Glutamatergic neuron (in vitro differentiated cells): Measurements from ENCODE around the gene KIF1A. TPM values are rescaled to one million over a fixed set of nuclear protein-coding genes. Genes with fewer than 3 reads are reported as not detected.
A peak's percentile ranks its signal among the peaks of the same experiment; 100 is the strongest.

Experiments
- DNase-seq: peaks from one replicate; pipeline ENCODE4 v3.0.0; 2022
- H3K27ac Mint-ChIP-seq: one replicate; pipeline ENCODE4 v1.8.0; 2020; ENCODE audit warnings: mild to moderate bottlenecking, mixed read lengths, inconsistent platforms; ENCODE audit not compliant: unreplicated experiment
- H3K27me3 Mint-ChIP-seq: one replicate; pipeline ENCODE4 v1.8.0; 2020; ENCODE audit warnings: mild to moderate bottlenecking, moderate library complexity, mixed read lengths, inconsistent platforms; ENCODE audit not compliant: unreplicated experiment
- H3K36me3 Mint-ChIP-seq: one replicate; pipeline ENCODE4 v1.8.0; 2020; ENCODE audit warnings: mild to moderate bottlenecking, mixed read lengths, inconsistent platforms; ENCODE audit not compliant: unreplicated experiment
- H3K4me1 Mint-ChIP-seq: one replicate; pipeline ENCODE4 v1.8.0; 2020; ENCODE audit warnings: mild to moderate bottlenecking, low read depth, mixed read lengths, inconsistent platforms; ENCODE audit not compliant: unreplicated experiment
- H3K4me3 Mint-ChIP-seq: one replicate; pipeline ENCODE4 v1.8.0; 2020; ENCODE audit warnings: mild to moderate bottlenecking, mixed read lengths, inconsistent platforms; ENCODE audit not compliant: unreplicated experiment
- H3K9me3 Mint-ChIP-seq: one replicate; pipeline ENCODE4 v1.8.0; 2020; ENCODE audit warnings: mild to moderate bottlenecking, moderate library complexity, mixed read lengths, inconsistent platforms; ENCODE audit not compliant: unreplicated experiment
- total RNA-seq: library from RNA; stranded (reverse); fragmentation: NEBNext Ultra II Directional; extraction: Animal tissue kit (Norgen Biotek cat#: 25700); gene quantifications from one replicate; pipeline ENCODE4 v1.2.1, GENCODE V29; 2021; ENCODE audit not compliant: unreplicated experiment
- TF ChIP-seq, protein P1 (sequence below): fragments of 200-600 bp; sonication (generic); IDR thresholded peaks from one replicate; pipeline ENCODE4 v1.5.0; 2021; ENCODE audit not compliant: partially characterized antibody, unreplicated experiment

KIF1A gene
- total RNA-seq, 1 donor from 2014 or later = 439 TPM

DNA sequence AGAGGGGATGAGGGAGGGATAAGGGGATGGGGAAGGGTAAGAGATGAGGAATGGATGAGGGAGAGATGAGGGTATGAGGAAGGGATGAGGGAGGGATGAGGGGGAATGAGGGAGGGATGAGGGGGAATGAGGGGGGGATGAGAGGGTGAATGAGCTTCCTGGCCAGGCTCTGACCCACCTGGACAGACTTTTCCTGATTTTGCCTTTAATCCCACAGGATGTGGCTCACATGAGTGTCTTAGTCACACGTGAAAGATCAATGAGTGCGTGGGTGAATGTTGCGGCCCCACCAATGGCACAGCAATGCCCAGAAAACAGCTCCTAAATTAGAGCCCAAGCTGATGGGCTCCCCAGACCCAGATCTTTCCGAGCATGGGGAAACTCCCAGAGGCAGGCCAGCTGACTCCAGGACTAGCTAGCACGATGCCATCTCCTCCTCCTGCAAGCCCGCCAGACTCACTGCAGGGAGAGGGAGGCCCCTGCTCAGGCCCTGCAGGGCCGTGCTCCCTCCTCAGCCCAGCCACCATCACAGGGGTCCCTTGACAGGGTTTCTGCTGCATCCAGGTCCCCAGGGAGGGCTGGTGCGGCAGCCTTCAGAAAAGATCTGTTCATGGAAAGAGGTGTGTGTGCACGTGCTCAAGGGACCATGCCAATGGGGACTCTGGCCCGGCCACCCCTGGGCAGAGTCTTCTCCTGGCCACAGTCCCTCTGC is 87.0 kb downstream of the KIF1A start:
- H3K4me3 Mint-ChIP-seq = no peak overlapping the region
- TF ChIP-seq, protein P1, sequence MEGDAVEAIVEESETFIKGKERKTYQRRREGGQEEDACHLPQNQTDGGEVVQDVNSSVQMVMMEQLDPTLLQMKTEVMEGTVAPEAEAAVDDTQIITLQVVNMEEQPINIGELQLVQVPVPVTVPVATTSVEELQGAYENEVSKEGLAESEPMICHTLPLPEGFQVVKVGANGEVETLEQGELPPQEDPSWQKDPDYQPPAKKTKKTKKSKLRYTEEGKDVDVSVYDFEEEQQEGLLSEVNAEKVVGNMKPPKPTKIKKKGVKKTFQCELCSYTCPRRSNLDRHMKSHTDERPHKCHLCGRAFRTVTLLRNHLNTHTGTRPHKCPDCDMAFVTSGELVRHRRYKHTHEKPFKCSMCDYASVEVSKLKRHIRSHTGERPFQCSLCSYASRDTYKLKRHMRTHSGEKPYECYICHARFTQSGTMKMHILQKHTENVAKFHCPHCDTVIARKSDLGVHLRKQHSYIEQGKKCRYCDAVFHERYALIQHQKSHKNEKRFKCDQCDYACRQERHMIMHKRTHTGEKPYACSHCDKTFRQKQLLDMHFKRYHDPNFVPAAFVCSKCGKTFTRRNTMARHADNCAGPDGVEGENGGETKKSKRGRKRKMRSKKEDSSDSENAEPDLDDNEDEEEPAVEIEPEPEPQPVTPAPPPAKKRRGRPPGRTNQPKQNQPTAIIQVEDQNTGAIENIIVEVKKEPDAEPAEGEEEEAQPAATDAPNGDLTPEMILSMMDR = no peak
- H3K36me3 Mint-ChIP-seq = peaks cover 3% of the 10 kb centered on the region
- H3K27ac Mint-ChIP-seq = no peak overlapping the region
- H3K4me1 Mint-ChIP-seq = peaks cover 9% of the 10 kb centered on the region
- peaks cover 13% of the 10 kb centered on the region for H3K9me3 Mint-ChIP-seq
- no peak for DNase-seq
- peaks cover 16% of the 10 kb centered on the region for H3K27me3 Mint-ChIP-seq

DNA sequence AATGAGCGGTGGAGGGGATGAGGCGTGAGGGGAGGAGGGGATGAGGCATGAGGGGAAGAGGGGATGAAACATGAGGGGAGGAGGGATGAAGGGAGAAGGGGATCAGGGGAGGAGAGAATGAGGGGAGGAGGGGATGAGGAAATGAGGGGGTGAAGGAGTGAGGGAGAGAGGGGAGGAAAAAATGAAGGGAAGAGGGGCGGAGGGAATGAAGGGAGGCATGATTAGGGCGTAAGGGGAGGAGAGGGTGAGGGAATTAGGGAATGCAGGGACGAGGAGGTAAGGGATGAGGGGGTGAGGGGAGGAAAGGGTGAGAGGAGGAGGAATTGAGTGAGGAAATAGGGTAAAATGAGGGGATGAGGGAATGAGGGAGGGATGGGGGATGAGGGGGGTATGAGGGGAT is 87.8 kb downstream of the KIF1A start:
- no peak overlapping the region for H3K27ac Mint-ChIP-seq
- no peak for DNase-seq
- no peak overlapping the region for H3K4me3 Mint-ChIP-seq
- peaks cover 23% of the 10 kb centered on the region for H3K27me3 Mint-ChIP-seq
- H3K4me1 Mint-ChIP-seq = peaks cover 11% of the 10 kb centered on the region
- peaks cover 14% of the 10 kb centered on the region for H3K9me3 Mint-ChIP-seq
- peaks cover 4% of the 10 kb centered on the region for H3K36me3 Mint-ChIP-seq
- TF ChIP-seq, protein P1 = no peak

DNA sequence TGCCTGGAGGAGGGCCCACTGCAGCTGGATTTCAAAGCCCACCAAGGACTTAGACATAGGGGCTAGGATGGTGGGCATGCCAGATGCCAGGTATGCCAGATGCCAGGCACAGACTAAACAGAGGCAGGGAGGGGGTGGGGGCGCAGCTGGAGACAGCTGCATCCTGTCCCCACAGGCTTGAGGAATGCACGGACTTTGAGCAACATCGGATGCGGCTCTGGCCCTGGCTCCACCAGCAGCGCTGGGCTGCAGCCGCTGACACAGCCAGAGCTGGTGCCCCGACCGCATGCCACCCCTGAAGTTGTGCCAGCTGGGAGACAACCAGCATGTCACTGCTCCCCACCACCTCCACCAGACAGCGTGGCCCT is 88.9 kb downstream of the KIF1A start:
- H3K27me3 Mint-ChIP-seq = peaks cover 28% of the 10 kb centered on the region
- peak overlapping the region; percentile 89 for H3K27ac Mint-ChIP-seq
- peaks cover 4% of the 10 kb centered on the region for H3K36me3 Mint-ChIP-seq
- no peak overlapping the region for H3K4me3 Mint-ChIP-seq
- H3K9me3 Mint-ChIP-seq = peaks cover 18% of the 10 kb centered on the region
- no peak for DNase-seq
- H3K4me1 Mint-ChIP-seq = peaks cover 11% of the 10 kb centered on the region
- TF ChIP-seq, protein P1 = no peak

DNA sequence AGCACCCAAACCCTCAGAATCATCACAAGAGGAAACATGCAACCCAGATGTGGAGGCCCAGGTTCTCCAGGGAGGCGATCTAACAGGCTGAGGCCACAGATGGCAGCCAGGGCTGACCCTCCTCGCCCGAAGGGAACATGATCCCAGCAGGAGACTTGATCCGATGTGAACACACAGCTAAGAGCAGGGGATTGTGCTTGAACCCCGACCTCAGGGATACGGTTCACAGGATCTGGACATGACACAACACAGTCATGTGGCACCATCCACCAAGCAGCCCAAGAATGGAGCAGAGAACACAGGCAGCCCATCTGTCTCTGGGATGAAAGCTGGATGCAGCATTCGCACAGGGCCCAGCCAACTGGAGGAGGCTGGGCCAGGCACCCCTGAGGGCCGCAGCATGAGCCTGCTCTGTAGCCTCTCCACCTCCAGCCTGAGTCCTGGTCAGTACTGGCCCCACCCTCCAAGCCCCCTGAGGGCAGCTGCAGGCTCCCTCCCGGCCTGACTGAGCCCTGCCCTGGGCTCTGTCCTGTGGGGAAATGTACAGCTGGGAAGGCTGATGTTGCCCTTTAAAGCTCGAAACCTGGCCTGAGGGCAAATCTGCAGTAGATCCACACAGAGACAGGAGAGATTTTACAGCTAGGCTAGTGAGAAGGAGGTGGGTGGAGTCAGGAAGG is 89.4 kb downstream of the KIF1A start:
- TF ChIP-seq, protein P1 = no peak
- peaks cover 30% of the 10 kb centered on the region for H3K27me3 Mint-ChIP-seq
- peaks cover 18% of the 10 kb centered on the region for H3K9me3 Mint-ChIP-seq
- peaks cover 4% of the 10 kb centered on the region for H3K36me3 Mint-ChIP-seq
- peak overlapping the region; percentile 89 for H3K27ac Mint-ChIP-seq
- no peak for DNase-seq
- no peak overlapping the region for H3K4me3 Mint-ChIP-seq
- peaks cover 11% of the 10 kb centered on the region for H3K4me1 Mint-ChIP-seq

DNA sequence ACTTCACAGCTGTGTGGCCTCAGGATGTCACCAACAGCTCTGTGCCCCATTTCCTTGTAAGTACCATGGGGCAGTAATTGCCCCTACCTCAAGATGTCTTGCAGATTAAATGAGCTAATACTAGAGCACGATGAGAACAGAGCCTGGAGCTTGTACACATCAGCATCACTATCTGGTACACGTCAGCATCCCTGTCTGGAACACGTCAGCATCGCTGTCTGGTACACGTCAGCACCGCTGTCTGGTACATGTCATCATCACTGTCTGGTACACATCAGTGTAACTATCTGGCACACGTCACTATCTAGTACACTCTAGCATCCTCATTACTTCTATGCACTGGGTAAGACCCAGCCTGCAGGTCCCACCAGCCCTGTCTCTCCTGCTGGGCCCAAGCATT is 91.2 kb downstream of the KIF1A start:
- Mint-ChIP-seq H3K27me3 (peaks cover 30% of the 10 kb centered on the region), H3K9me3 (peaks cover 15% of the 10 kb centered on the region), H3K4me3 (no peak overlapping the region), H3K36me3 (peaks cover 4% of the 10 kb centered on the region), H3K4me1 (peaks cover 11% of the 10 kb centered on the region), H3K27ac (peak overlapping the region; percentile 74)
- no peak for DNase-seq
- TF ChIP-seq, protein P1 = no peak
